HG02938 (cell line): Measurements from ENCODE around the gene ARID2.

Experiments
- ATAC-seq: cut with Tn5 transposase; IDR thresholded peaks from one replicate; pipeline ENCODE4 v1.9.1; 2021; ENCODE audit warnings: mild to moderate bottlenecking, moderate library complexity; ENCODE audit not compliant: unreplicated experiment

ARID2 gene

DNA sequence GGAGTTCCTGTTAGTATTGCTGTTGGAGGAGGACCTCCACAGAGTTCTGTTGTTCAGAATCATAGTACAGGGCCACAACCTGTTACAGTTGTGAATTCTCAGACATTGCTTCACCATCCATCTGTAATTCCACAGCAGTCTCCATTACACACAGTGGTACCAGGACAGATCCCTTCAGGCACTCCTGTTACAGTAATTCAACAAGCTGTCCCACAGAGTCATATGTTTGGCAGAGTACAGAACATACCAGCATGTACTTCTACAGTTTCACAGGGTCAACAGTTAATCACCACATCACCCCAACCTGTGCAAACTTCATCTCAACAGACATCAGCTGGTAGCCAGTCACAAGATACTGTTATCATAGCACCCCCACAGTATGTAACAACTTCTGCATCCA lies 120.8 kb downstream of the ARID2 start:
- no peak for ATAC-seq

DNA sequence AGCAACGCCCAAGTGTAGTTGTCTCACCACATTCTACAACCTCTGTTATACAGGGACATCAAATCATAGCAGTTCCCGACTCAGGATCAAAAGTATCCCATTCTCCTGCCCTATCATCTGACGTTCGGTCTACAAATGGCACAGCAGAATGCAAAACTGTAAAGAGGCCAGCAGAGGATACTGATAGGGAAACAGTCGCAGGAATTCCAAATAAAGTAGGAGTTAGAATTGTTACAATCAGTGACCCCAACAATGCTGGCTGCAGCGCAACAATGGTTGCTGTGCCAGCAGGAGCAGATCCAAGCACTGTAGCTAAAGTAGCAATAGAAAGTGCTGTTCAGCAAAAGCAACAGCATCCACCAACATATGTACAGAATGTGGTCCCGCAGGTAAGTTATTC lies 123.0 kb downstream of the ARID2 start:
- ATAC-seq: no peak

DNA sequence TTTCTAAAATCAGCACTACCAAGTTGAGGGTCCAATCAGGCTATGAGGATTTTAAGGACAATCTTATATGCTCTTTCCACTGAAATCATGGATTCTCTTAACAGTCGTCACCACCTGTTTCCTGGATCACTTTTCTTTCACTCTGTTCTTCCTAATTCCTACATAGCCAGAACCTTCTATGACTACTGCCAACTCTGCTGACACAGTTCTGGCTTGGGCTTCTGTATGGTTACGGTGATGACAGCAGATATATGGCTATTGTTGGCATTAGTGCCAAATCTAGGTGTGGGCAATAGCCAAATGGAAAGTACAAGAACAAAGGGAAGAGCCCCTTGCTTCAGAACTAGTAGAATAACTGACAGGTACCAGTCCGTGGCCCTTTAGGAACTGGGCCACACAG lies 124.0 kb downstream of the ARID2 start:
- no peak for ATAC-seq

DNA sequence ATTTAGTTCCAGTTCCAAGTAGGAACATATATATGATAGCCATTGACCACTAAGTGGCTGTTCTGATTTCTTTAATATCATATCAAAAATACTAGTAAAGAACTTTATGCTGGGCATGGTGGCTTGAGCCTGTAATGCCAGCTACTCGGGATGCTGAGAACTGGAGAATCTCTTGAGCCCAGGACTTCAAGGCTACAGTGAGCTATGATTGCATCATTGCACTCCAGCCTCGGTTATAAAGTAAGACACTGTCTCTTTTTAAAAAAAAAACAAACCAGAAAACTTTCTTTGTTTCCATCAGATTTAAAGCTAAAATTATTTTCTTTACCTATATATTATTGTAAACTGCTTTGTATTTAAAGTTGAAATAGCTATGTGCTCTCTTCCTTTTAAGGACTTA lies 133.8 kb downstream of the ARID2 start:
- ATAC-seq: no peak

DNA sequence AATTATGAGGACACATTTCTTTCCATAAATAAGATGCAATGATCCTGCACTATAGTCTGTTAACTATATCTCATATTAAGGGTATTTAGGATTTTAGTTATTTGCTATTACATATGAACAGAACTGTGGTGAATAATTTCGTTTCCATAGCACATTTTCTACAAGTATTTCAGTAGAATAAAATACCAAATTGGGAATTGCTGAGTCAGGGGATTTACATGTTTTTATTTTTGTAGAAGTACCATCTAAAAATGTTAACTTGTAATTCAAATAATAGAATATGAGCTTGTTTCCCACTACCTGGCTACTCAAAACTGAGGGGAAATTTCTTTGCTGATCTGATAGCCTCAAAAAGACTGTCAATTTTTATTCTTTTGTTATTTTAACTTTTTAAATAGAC lies 136.8 kb downstream of the ARID2 start:
- no peak for ATAC-seq

DNA sequence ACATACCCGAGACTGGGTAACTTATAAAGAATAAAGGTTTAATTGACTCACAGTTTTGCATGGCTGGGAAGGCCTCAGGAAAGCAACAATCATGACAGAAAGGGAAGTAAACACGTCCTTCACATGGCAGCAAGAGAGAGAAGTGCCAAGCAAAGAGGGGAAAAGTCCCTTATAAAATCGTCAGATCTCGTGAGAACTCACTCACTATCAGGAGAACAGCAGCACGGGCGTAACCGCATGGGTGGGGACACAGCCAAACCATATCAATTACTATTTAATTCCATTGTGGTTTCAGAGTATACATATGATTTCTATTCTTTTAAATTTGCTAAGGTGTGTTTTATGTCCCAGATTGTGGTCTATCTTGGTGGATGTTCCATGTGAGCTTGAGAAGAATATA lies 142.9 kb downstream of the ARID2 start:
- no peak for ATAC-seq

DNA sequence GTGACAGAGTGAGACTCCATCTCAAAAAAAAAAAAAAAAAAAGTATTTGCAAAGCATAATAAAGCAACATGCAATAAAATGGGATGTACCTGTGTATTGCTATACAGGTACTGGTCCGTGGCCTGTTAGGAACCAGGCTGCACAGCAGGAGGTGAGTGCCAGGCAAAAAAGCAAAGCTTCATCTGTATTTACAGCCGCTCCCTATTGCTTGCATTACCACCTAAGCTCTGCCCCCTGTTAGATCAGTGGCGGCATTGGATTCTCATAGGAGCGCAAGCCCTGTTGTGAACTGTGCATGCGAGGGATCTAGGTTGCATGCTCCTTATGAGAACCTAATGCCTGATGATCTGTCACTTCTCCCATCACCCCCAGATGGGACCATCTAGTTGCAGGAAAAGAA lies 147.6 kb downstream of the ARID2 start:
- ATAC-seq: no peak

DNA sequence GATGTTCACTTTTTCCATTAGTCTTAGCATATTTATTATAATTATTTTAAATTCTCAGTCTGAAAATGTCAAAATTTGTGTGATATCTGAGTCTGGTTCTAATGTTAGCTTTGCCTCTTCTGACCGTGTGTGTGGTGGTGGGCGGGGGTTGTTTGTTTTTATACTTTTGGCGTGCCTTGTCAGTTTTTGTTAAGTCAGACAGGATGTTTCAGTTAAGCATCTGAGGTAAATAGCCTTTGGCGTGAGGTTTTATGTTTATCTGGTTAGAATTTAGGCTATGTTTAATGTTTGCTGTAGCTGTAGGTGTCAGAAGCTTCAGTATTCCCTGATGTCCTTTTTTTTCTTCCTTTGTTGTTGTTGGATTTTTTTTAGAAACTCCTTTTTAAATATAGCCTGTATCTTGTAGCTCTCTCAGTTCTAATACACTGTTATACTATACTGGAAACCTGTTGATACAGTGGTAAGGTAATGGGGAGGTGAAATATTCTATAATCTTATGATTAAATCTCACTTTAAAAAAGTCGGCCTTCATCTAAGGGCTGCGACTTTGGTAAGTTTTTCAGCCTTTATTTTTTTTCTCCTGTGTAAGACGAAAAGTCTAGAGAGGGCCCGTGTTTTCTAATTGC lies 149.2 kb downstream of the ARID2 start:
- no peak for ATAC-seq

DNA sequence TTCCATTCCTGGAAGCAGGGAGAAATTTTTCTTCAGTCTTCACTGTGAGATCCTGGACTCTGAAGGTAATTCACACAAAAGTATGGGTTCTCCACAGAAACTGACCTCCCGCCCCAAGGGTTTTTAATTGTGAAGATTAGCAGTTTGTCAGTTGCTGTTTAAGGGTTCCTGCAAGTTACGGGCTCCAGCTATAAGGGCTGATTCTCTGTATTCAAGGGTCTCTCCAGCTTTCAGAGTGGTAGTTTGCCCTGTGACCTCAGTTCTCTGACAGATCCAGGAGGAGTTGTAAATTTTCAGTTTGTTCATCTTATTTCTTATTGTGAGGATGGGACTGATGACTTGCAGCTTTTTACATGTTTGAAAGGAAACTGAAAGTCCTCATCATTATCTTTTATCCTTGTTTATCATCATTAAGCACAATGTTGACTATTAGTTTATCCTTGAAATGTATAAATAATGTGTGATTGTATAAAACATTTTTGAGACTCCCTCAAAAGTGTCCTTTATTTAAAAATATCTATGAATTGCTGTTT lies 149.9 kb downstream of the ARID2 start:
- no peak for ATAC-seq

DNA sequence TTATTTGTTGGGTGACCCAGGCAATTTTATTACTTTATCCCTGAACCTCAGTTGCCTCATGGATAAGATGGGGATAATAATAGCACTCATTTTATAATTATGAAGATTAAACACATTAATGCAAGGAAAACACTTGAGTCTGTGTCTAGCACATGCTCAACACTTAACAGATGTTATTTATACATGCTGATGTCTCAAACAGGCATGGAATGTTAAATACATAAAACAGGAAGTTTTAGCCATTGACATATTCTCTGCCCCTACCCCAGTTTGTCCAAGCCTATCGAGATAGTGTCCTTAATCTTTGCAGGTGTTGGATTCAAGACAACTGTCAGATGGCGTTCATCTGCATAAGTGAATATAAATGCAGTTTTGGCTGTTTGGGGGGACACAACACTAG lies 151.0 kb downstream of the ARID2 start:
- ATAC-seq: no peak

DNA sequence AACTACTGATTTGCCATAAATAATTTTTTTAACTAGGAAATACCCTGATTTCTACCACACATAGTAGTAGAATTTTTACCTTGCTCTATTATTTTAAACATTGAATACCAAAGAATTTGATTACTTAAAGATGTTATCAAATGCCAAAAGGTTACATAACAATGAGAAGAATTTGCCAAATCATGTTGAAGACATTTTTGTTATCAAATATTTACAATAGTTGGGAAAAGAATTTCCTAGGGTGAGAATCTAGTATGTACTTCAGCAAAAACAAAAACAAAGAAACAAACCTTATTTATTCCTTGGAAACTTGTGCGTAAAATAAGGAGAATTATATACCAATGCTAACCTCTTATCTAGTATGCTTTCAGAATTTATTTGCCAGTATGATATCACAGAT lies 153.7 kb downstream of the ARID2 start:
- ATAC-seq: no peak

DNA sequence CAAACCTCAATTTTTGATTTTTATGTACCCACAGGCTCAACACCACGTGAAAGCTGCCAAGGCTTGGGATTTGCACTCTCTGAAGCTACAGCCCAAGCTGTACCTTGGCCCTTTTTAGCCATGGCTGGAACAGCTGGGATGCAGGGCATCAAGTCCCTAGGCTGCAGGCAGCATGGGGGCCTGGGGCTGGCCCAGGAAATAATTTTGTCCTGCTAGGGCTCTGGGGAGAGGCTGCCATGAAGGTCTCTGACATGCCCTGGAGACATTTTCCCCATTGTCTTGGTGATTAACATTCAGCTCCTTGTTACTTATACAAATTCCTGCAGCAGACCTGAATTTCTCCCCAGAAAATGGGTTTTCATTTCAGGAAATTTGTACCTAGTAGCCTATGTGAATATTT lies 157.2 kb downstream of the ARID2 start:
- ATAC-seq: no peak

DNA sequence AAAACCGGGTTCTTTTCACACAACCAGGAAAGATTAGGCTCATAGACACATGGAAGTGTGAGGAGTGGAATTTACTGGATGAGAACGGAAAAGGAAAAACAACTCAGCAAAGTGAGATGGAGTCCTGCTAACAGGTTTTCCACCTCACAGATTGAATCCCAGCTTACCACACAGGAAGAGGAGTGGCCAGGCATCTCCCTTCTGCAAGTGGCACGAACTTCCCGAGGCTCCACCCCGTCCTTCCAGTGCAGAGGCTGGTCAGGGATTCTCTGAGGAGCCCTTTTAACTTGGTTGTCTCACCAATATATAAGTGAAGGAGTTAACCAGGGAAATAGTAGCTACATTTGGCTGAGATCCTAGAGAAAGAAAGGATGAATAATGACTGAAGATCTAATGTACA lies 158.0 kb downstream of the ARID2 start:
- no peak for ATAC-seq

DNA sequence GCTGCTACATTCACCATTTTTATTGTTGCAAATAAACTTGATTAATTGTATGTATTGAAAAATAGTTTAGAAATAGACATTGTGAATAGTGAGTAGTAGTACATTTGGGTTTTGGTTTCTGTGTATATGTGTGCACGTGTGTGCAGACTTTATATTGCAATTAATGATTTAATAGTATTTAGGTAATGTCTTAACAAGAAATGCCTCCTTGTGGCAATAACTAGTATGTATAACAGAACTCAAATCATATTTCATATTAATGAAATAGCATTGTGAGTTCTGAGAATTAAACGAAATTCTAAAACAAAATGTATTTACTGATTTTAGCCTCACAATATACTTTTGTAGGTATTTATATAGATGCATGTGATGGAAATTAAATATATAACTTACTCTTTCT lies 160.8 kb downstream of the ARID2 start:
- no peak for ATAC-seq

DNA sequence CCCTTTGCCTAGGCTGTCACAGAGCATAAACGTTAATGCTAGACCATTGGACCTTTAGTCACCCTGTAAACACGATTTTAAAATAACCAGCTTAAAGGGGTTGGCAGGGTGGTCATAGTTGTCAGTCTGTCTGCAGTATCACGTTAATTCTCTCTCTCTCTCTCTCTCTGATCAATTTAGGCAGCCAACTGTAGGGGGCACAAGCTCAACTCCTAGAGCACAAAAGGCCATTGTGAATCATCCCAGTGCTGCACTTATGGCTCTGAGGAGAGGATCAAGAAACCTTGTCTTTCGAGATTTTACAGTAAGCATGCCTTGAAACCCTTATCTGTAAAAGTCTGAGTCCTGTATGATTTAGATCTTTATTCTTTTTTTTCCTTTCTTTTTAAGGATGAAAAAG lies 163.7 kb downstream of the ARID2 start:
- ATAC-seq: no peak

DNA sequence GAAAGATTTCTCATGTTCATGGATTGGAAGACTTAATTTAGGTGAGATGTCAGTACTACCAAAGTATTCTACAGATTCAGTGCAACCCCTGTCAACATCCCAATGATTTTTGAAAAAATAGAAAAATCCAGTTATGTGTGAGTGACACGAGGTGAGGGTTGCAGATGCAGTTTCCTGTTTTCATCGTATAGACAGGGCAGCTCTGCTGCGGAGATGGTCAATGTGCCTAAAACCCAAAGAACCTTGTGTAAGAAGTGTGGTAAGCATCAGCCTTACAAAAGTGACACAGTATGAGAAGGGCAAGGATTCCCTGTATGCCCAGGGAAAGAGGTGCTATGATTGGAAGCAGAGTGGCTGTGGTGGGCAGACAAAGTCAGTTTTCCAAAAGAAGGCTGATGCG lies 166.5 kb downstream of the ARID2 start:
- no peak for ATAC-seq

DNA sequence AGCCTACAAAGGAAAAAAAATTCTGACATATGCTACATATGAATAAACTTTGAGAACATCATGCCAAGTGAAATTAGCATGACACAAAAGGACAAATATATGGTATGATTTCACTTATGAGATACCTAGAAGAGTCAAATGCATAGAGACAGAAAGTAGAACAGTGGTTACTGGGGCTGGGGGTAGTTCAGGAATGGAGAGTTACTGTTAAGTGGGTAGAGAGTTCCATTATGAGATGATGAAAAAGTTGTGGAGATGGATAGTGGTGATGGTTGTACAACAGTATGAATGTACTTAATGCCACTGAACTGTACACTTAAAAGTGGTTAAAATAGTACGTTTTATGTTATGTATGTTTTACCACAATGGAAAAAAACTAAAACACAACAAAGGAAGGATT lies 168.6 kb downstream of the ARID2 start:
- ATAC-seq: no peak

DNA sequence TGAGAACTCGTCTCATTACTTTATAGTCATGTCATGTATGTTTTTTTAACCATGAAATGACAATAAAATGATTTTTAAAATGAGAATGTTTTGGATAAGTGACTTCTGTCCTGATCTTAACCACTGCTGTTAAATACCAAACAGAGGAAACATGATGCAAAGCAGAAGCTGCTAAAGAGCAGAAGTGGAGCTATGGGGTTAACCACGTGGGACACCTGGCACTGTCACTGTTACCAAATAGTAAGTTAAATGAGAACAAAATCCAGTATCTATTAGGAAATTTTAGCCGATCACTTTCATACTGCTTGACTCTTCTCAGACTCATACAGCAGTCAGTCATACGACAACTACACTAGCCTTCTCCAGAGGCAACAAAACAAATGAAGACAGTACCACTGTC lies 178.4 kb downstream of the ARID2 start:
- peak; percentile 90 for ATAC-seq

DNA sequence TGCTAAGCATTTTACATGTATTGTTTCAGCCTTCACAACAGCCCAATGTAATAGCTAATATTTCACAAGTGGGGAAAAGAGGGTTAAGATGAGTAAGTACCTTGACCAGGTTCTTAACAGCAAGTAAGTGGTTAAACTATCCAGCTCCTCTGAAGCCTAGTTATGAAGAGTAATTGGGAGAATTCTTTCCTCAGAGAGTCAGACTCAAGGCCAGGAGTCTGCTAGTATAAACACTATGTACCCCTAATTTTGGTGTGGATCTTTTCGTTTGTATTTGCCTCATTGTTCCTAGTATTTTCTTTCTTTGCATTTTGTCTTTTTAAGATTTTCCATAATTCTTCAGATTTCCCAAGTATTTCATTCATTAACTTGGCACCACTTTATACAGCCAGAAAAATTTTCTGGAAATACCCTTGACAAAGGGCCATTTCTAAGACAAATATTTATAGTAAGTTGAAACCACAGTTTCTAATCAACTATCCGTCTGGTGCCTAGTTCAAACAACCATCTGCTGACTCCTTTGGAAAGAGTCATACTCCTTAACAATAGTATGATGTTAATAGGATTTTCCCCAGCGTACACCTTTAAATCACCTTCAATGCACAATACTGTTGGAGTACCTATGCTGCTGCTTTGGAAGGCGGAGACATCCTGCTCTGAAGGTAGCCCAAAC lies 179.7 kb downstream of the ARID2 start:
- no peak for ATAC-seq

DNA sequence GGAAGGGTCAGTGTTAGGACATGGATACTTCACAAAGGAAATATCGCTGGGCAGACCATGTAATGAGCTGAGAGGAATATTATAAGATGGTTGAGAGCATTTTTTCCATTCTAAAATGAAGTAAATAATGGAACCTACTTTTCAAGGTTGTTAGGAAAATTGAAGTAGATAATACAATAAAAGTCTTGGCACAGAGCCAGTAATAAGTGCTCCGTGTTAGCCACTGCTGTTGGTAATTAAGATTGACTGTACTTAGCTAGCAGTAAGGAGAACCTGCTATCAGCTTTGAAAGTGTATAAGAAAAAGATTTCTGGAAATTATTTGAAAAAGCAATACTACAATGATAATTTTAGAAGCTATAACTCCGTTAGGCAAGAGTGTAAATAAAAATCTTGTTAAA lies 183.3 kb downstream of the ARID2 start:
- no peak for ATAC-seq

DNA sequence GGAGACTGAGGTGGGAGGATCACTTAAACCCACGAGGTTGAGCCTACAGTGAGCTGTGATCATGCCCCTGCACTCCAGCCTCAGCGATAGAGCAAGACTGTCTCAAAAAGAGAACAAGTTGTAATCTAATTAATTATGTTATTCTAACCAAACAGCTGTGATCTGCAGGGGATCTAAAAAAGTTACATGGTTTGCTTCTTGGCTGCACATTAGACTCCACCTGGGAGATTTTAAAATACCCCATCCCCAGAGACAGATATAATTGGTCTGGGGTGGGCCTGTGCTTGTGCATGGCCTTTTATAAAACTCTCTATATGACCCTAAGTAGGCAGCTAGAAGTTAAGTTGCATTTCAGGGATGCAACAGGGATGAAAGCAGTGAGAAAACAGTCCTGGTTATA lies 184.1 kb downstream of the ARID2 start:
- no peak for ATAC-seq

DNA sequence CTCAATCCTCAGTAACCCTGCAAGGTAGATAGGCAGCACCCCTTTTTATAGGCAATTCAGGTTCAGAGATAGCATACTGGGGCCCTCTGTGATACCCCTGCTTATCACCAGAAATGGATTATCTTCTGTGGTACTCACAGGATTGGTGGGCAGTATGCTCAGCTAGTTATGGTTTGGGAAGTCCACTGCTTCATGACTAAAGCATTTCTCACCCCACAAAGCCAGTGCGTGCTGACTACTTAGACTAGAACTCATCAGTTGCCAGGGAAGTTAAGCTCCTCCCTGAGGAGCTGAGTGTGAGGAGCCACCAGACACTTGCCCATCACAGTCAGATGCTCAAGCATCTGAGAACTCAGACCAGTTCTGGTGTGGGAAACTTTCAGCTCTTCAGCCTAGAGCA lies 184.6 kb downstream of the ARID2 start:
- ATAC-seq: no peak

DNA sequence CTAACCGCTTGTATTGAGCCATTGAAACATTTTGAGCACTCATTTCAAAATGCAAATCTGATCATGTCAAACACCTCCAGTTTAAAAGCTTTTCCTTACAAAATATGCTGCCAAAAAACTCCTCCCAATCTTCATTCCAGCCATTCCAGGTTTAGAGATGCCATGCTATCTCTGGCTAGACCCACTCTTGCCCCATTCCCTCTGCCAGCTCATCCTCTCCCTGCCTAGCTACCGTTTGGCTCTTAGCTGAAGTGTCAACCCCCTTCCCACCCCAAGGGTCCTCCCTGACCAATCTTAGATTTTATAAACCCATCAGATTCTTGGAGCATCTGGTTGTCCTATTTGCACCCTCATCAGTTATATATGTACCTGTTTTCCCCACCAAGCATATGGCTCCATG lies 185.9 kb downstream of the ARID2 start:
- no peak for ATAC-seq
